ENCODE data around the gene SLC43A1. TPM values are rescaled to one million over a fixed set of nuclear protein-coding genes. Genes with fewer than 3 reads are reported as not detected.
"Not testable (repeated sequence)": the region's sequence is repeated elsewhere in the genome, so short reads cannot be mapped to it uniquely, and the experiment has no call there.

The SLC43A1 gene
- total RNA-seq, 1 donor from 2014 or later: 10.4 TPM

DNA sequence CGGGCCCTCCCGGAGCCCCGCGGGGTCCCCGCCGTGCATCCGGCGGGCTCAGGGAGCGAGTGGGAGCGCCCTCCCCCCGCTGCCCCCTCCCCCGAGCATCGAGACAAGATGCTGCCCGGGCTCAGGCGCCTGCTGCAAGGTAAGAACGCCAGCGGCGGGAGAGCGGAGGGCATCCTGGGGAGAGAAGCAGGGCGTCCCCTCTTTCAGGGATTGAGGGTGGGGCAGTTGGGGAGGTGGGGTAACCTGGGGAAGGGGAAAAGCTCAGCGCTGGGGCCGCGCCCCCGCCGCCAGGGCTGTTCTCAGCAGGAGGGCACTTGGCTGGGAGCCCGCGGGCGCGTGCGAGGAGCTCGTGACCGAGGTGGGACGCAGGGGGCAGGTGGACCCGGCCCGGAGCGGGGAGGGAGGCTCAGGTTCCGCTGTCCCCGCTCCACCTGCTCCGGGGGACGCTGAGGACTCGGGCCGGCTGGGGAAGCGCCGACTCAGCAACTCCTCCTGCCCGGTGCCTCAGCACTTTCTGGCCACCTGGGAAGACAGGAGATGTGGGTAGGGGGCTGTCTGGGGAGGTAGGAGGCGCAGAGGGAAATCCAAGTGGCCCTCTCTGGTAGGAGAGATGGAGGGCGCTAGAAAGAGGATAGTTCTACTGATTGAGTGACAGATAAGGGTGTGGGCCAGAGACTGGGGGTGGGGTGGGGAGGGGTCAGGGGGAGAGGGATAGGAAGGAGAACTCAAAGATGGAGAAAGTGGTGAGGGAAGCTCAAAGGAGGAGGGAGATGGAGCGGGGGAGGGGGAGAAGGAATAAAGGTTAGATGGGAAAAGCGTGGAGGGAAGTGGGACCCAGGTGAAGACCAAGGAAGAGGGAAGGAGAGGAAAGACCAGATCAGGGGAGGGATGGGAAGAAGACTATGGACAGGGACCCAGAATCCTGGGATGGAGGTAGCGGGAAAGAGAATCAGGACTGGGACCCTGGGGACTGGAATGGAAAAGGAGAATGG is 54.4 kb downstream of the SLC43A1 start:
- peak; percentile 43 for DNase-seq (ENCODE audit: low spot score)

- DNase-seq (ENCODE audit: low spot score): no peak
Observed at GRCh38 chr11:57460022-57460757, 55.3 kb downstream of the SLC43A1 start, which contains the start of gene RTN4RL2. Gene RTN4RL2 (plus strand): TSS chr11:57460528. CDS start chr11:57460866, 338 bp downstream.

- DNase-seq (ENCODE audit: low spot score): peak; percentile 41
Observed at GRCh38 chr11:57459164-57460021, 56.1 kb downstream of the SLC43A1 start.

- peak; percentile 58 for DNase-seq (ENCODE audit: low spot score)
Observed at GRCh38 chr11:57458410-57459163, 56.9 kb downstream of the SLC43A1 start.

DNA sequence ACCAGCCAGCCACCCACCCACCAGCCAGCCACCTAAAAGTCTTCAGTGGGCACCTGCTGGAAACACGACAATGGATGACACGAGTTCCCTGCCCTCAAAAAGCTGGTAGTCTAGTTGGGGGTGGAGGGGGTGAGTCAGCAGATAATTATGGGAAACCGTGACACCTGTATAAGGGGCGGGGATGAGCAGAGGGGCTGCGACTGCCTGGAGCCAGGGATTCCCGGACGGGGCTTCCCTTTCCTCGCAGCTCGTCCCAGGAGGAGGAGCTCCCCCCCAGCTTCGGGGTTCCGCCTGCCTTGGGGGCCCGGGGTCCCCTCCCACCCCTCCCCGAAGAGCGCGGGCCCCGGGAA is 57.5 kb downstream of the SLC43A1 start:
- DNase-seq (ENCODE audit: low spot score): peak; percentile 39

GRCh38 chr11:57457643-57458023 is 57.9 kb downstream of the SLC43A1 start:
- no peak for DNase-seq (ENCODE audit: low spot score)

DNA sequence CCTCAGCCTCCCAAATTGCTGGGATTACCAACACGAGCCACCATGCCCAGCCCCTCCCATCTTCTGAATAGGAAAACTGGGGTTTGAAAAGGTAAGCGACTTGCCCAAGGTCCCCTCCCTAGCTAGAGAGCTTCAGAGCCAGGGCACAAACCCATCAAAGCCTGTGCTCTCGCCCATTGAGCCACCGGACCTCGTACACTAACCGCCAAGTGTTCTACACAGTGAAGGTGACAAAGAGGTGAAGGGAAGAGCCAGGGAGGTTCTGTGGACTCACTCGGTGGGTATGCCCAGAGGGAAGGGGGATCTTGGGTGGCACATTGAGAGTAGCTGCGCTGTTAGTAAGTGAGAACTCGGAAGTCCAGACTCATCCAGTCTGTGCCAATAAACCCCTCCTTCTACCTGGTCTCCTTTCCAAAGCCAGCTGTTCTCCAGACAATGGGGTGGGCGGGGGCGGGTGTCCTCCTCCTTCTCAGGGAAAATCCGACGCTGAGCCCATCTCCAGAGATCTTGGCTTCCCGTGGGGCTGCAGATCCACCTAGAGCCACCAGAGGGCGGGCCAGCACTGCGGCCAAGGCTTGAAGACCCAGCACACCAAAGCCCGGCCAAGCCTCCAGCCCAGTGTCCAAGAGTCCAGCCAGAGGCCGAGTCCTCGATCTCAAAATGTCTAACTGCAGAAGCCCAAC is 58.4 kb downstream of the SLC43A1 start:
- peak; percentile 91 for DNase-seq (ENCODE audit: low spot score)

- no peak for DNase-seq (ENCODE audit: low spot score)
Observed at GRCh38 chr11:57453543-57454177, 61.8 kb downstream of the SLC43A1 start.

DNA sequence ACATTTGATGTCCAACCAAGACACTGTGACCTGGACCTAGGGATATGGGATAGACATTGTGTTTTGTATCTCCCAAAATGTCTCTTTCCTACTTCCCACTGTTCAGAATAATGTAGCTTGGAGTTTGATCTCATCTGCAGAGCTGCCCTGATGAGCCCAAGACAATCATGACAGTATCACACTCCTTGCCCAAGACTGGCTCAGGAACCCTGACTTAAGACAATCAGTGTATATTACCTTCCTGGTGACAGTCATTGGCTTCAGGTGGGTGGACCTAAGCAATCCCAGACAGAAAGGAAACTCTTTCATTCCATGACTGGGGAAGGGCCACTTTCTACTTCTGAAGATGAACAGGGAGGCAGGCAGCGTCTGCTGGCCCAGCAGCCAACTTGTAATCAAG is 69.4 kb downstream of the SLC43A1 start:
- no peak for DNase-seq (ENCODE audit: low spot score)

- not testable (repeated sequence) for DNase-seq (ENCODE audit: low spot score)
Observed at GRCh38 chr11:57445122-57445394, 70.4 kb downstream of the SLC43A1 start.

DNA sequence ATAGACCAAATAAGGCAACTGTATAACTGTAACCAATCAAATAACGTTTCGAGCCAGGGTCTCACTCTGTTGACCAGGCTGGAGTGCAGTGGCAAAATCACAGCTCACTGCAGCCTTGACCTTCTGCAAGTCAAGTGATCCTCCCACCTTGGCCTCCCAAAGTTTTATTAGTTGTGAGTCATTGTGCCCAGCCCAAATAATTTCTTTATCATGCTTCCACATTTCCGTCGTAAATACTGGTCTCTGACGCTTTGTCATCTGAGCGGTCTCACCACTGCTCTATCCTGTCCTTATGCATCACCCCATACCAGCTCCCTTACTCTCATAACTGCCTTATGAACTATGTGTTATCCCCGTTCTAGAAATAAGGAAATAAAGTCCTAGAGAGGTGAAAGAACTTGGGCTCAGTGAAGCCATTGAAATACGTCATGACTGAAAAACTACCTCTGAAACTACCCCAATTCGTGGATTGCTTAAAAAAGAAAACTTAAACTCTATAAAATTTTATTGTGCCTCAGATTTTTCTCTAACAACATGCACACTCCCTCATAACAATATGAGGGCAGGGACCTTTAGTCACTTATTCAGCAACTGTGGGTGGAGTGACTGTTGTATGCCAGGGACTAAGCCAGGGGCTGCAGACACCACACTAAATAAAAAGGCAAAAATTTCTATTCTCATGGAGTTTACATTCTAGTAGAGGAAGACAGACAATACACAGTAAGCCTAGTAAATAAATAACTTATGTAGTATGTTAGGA is 71.0 kb downstream of the SLC43A1 start:
- DNase-seq (ENCODE audit: low spot score): no peak

GRCh38 chr11:57440744-57441414 is 74.6 kb downstream of the SLC43A1 start:
- DNase-seq (ENCODE audit: low spot score): no peak

DNA sequence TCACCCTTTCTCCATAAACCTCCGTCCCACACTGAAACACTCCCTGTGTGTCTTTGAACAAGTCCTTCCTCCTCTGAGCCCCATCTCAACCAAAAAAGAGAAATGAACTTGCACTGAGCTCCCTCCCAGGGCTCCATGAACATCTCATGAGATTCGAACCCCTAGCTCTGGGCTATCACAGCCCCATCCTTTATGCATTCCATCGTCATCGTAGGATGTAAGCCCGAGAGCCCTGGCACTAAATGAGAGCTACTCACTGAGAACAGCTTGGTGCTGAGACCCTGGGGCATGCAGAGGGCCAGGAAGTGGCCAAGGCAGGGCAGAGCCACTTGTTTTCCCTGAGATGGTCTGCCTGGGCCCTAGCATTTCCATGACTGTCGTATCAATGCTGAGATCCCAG is 75.7 kb downstream of the SLC43A1 start:
- no peak for DNase-seq (ENCODE audit: low spot score)

DNA sequence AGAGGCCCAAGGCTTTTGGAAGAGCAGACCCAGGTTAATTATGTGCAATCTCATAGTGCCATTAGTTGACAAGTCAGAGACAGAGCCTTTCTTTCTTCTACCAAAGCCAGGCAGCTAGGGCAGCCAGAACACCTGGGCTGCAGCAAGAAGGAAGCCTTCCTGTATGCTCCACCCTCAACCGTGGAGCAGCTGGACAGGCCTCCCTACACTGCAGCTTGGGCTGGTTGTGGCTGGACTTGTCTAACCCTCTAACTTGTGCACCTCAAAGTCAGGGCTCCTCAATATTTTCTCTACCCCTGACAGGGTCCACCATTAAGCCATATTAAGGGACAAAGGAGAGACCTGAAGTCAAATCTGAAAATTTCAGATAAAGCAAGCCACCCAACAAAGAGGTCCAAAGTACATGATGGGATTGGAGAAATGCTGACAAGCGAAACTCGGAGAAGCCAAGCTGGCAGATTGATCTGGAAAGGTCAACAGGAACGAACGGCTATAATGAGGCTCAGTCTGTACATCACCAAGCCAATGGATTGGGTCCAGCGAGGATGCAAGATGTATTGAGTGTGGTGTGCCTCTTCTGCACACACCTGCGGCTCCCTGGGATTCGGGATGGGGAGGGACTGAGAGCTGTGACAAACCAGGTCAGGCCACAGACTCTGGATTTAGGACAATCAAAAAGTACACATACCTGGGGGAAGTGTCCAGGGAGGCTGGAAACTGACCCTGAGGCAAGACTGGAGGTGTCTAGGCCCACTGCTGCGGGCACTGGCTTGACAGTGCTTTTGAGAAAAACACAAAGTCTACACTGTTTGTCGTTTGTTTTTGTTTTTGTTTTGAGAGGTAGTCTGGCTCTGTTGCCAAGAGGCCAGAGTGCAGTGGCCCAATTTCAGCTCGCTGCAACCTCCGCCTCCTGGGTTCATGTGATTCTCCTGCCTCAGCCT is 76.9 kb downstream of the SLC43A1 start:
- DNase-seq (ENCODE audit: low spot score): no peak

DNA sequence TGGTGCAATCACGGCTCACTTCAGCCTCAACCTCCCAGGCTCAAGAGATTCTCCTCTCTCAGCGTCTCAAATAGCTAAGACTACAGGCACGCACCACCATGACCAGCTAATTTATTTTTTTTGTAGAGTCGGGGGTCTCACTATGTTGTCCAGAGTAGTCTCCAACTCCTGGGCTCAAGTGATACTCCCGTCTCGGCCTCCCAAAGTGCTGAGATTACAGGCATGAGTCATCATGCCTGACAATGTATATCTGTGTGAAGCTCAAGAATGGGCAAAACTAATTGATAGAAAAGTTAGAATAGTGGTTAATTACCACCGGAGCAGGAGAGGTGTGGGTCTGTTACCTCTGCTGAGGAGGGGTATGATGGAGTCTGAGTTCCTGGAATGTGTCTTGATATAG is 79.5 kb downstream of the SLC43A1 start:
- DNase-seq (ENCODE audit: low spot score): no peak

DNA sequence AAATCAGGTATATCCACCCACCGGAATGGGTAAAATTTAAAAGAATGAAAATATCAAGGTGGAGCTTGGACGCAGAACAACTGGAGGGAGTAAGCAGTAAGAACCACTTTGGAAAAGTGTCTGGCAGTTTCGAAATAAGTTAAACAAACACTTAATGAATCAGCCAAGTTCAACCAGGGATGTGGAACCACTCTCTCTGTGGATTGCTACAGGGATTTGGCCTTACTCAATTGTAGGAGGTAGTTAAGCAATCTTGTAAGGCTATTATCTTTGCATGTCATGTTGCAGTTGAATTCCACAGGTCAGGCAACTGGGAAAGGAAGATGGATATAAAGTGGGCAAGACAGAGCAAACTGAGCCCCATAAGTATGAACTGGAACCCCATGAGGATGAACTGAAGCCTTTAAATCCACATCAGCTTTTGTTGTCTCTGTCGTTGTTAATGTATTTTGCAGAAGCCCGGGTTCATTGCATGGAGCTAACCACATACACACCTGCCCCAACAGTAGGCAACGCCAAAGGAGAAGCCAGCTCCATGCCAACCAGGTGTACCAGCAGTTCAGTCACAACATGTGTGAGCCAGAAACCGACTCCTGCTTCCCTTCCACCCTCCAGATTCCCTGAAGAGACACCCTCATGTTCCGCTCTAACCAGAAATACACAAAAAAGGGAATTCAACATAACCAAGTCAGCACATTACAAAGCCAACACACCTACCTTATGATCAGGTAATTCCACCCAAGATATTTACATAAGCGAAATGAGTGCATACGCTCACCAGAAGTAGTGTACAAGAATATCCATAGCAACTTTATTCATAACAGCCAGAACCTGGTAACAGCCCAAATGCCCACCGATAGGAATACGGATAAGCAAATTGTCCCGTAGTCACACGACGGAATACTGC is 80.6 kb downstream of the SLC43A1 start:
- no peak for DNase-seq (ENCODE audit: low spot score)

Measured in ureter (tissue), 1 donor.